HEK293 (cell line): ENCODE data around the gene GSN.

Experiments
- CTCF ChIA-PET: fragments of 350-600 bp; formaldehyde crosslinking; extraction: SDS; loops from one replicate; lab custom pipeline; 2021; ENCODE audit warnings: antibody characterized with exemption; lab: Yijun Ruan, JAX
- POLR2A ChIA-PET: fragments of 300-600 bp; formaldehyde crosslinking; extraction: SDS; loops from one replicate; lab custom pipeline; 2020; ENCODE audit warnings: antibody characterized with exemption, inconsistent platforms; lab: Yijun Ruan, JAX
- H3K27ac ChIP-seq: fragments of 200-500 bp; sonication (Bioruptor generic); 2 replicates; pipeline ENCODE4 v1.5.1; 2014; ENCODE audit warnings: low read depth, low read length, control low read depth, inconsistent platforms; ENCODE audit errors: extremely low read depth
- H3K36me3 ChIP-seq, 2 experiments: fragments of 200-500 bp in 1 of 2; sonication (Bioruptor generic) in 1 of 2; 1 replicate in 1 of 2; 2 replicates in 1 of 2; pipeline ENCODE4 v1.5.1; 2014 to 2017; ENCODE audit warnings: inconsistent platforms in 2 of 2, low read length in 2 of 2; ENCODE audit not compliant: control insufficient read depth in 2 of 2, insufficient read depth in 1 of 2
- H3K4me1 ChIP-seq: fragments of 200-500 bp; sonication (Bioruptor generic); 2 replicates; pipeline ENCODE4 v1.5.1; 2014; ENCODE audit warnings: mild to moderate bottlenecking, low read length, inconsistent platforms; ENCODE audit not compliant: control insufficient read depth, insufficient read depth
- H3K4me3 ChIP-seq: 2 replicates; pipeline ENCODE4 v1.5.1; 2011; ENCODE audit warnings: low read depth, mild to moderate bottlenecking, control low read depth, low read length, moderate library complexity
- H3K9me3 ChIP-seq: fragments of 200-500 bp; sonication (Bioruptor generic); 2 replicates; pipeline ENCODE4 v1.5.1; 2014; ENCODE audit warnings: low read depth, low read length, inconsistent platforms; ENCODE audit not compliant: control insufficient read depth, insufficient read depth
- BCL11B ChIP-seq: fragments of 450-650 bp; formaldehyde crosslinking; IDR thresholded peaks from 2 replicates; pipeline ENCODE4 v1.5.1; 2016; ENCODE audit warnings: low read depth, missing biosample characterization, missing genetic modification characterization
- IKZF3 ChIP-seq: fragments of 450-650 bp; IDR thresholded peaks from 2 replicates; pipeline ENCODE4 v1.5.0; 2018; ENCODE audit warnings: missing biosample characterization, mild to moderate bottlenecking, missing genetic modification characterization, moderate library complexity
- KLF10 ChIP-seq: fragments of 450-650 bp; IDR thresholded peaks from 2 replicates; pipeline ENCODE4 v1.5.1; 2018; ENCODE audit warnings: missing biosample characterization, mild to moderate bottlenecking, missing genetic modification characterization
- SETDB1 ChIP-seq: IDR thresholded peaks from one replicate; pipeline ENCODE4 v1.6.1; 2017; ENCODE audit warnings: mild to moderate bottlenecking, low read length, moderate library complexity, mixed read lengths; ENCODE audit not compliant: insufficient read length
- ZBTB21 ChIP-seq: fragments of 450-650 bp; formaldehyde crosslinking; IDR thresholded peaks from 2 replicates; pipeline ENCODE4 v1.5.1; 2017; ENCODE audit warnings: missing biosample characterization, missing genetic modification characterization
- ZFP41 ChIP-seq: fragments of 450-650 bp; formaldehyde crosslinking; IDR thresholded peaks from 2 replicates; pipeline ENCODE4 v1.5.1; 2016; ENCODE audit warnings: missing biosample characterization, missing genetic modification characterization, borderline replicate concordance
- ZNF112 ChIP-seq: fragments of 450-650 bp; formaldehyde crosslinking; IDR thresholded peaks from 2 replicates; pipeline ENCODE4 v1.5.0; 2017; ENCODE audit warnings: missing biosample characterization, missing genetic modification characterization
- ZNF138 ChIP-seq: fragments of 450-650 bp; formaldehyde crosslinking; IDR thresholded peaks from 2 replicates; pipeline ENCODE4 v1.5.1; 2016; ENCODE audit warnings: missing biosample characterization, missing genetic modification characterization, borderline replicate concordance
- ZNF155 ChIP-seq: fragments of 450-650 bp; formaldehyde crosslinking; IDR thresholded peaks from 2 replicates; pipeline ENCODE4 v1.5.1; 2016; ENCODE audit warnings: missing biosample characterization, missing genetic modification characterization
- ZNF169 ChIP-seq: fragments of 450-650 bp; formaldehyde crosslinking; IDR thresholded peaks from 2 replicates; pipeline ENCODE4 v1.5.1; 2016; ENCODE audit warnings: missing biosample characterization, missing genetic modification characterization
- ZNF19 ChIP-seq: fragments of 450-650 bp; formaldehyde crosslinking; IDR thresholded peaks from 2 replicates; pipeline ENCODE4; 2016; ENCODE audit warnings: missing biosample characterization, missing genetic modification characterization, low read depth
- ZNF311 ChIP-seq: fragments of 450-650 bp; formaldehyde crosslinking; IDR thresholded peaks from 2 replicates; pipeline ENCODE4 v1.5.1; 2017; ENCODE audit warnings: missing biosample characterization, missing genetic modification characterization, borderline replicate concordance
- ZNF391 ChIP-seq: fragments of 450-650 bp; formaldehyde crosslinking; IDR thresholded peaks from 2 replicates; pipeline ENCODE4 v1.5.1; 2016; ENCODE audit warnings: low read depth, missing biosample characterization, missing genetic modification characterization, borderline replicate concordance
- ZNF426 ChIP-seq: fragments of 450-650 bp; formaldehyde crosslinking; IDR thresholded peaks from 2 replicates; pipeline ENCODE4 v1.5.1; 2017; ENCODE audit warnings: missing biosample characterization, missing genetic modification characterization, mild to moderate bottlenecking, inconsistent platforms, moderate library complexity
- ZNF473 ChIP-seq: fragments of 450-650 bp; formaldehyde crosslinking; IDR thresholded peaks from 2 replicates; pipeline ENCODE4 v1.5.1; 2017; ENCODE audit warnings: missing biosample characterization, missing genetic modification characterization
- ZNF521 ChIP-seq: fragments of 450-650 bp; formaldehyde crosslinking; IDR thresholded peaks from 2 replicates; pipeline ENCODE4 v1.5.1; 2017; ENCODE audit warnings: missing biosample characterization, mild to moderate bottlenecking, missing genetic modification characterization
- ZNF555 ChIP-seq: fragments of 450-650 bp; formaldehyde crosslinking; conservative IDR thresholded peaks from 2 replicates; pipeline ENCODE4 v1.5.1; 2017; ENCODE audit warnings: missing biosample characterization, mild to moderate bottlenecking, missing genetic modification characterization, inconsistent platforms
- ZNF560 ChIP-seq: fragments of 450-650 bp; formaldehyde crosslinking; IDR thresholded peaks from 2 replicates; pipeline ENCODE4 v1.5.1; 2017; ENCODE audit warnings: missing biosample characterization, missing genetic modification characterization, borderline replicate concordance
- ZNF561 ChIP-seq: fragments of 450-650 bp; IDR thresholded peaks from 2 replicates; pipeline ENCODE4 v1.5.1; 2018; ENCODE audit warnings: missing biosample characterization, missing genetic modification characterization, borderline replicate concordance
- ZNF623 ChIP-seq: fragments of 450-650 bp; formaldehyde crosslinking; IDR thresholded peaks from 2 replicates; pipeline ENCODE4 v1.5.1; 2016; ENCODE audit warnings: missing biosample characterization, missing genetic modification characterization
- ZNF658 ChIP-seq: fragments of 450-650 bp; formaldehyde crosslinking; IDR thresholded peaks from 2 replicates; pipeline ENCODE4; 2016; ENCODE audit warnings: missing biosample characterization, missing genetic modification characterization
- ZNF777 ChIP-seq: fragments of 450-650 bp; formaldehyde crosslinking; IDR thresholded peaks from 2 replicates; pipeline ENCODE4 v1.5.1; 2017; ENCODE audit warnings: missing biosample characterization, missing genetic modification characterization, borderline replicate concordance
- ZSCAN16 ChIP-seq: fragments of 450-650 bp; formaldehyde crosslinking; IDR thresholded peaks from 2 replicates; pipeline ENCODE4 v1.5.1; 2016; ENCODE audit warnings: missing biosample characterization, missing genetic modification characterization
- TF ChIP-seq, protein P1 (sequence below): fragments of 450-650 bp; formaldehyde crosslinking; IDR thresholded peaks from 2 replicates; pipeline ENCODE4 v1.5.1; 2016; ENCODE audit warnings: missing biosample characterization, missing genetic modification characterization
- TF ChIP-seq, protein P2 (sequence below): fragments of 450-650 bp; formaldehyde crosslinking; IDR thresholded peaks from 2 replicates; pipeline ENCODE4; 2016; ENCODE audit warnings: missing biosample characterization, missing genetic modification characterization

GSN gene

DNA sequence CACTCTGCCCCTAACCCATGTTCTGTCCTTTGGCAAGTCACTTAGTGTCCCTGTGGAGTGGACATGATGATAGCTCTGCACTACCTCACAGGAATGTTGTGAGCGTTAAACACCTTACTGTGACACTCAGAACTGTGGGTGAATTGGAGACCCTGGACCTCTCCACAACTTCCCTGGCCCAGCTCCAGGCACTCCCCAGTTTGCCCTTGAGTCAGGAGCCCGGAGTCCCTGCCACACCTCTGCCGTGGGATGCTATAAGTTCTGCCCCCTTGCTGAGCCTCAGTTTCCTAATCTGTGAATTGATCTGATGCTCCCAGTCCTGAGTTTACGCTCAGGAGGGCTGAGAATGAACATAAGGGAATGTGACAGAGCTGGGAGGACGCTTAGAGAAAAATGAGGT, 34.4 kb downstream of the GSN start:
- H3K4me3 ChIP-seq: no peak overlapping the region
- CTCF ChIA-PET: interaction anchor here (0.6 to 2.0 kb wide), 5 partner anchors 9 to 285 kb away, joined by 3 to 5 read pairs (median 3); no protein-coding TSS in a partner anchor
- H3K36me3 ChIP-seq: peaks cover 0 to 25% of the 10 kb centered on the region in 2 experiments; a peak in 1 of 3 replicates
- H3K27ac ChIP-seq: no peak overlapping the region
- H3K4me1 ChIP-seq: 0 out of 2 replicates have a peak, but pooled peaks cover 2% of the 10 kb centered on the region
- H3K9me3 ChIP-seq: no peaks in the 10 kb centered on the region
- TF ChIP-seq, protein P1, sequence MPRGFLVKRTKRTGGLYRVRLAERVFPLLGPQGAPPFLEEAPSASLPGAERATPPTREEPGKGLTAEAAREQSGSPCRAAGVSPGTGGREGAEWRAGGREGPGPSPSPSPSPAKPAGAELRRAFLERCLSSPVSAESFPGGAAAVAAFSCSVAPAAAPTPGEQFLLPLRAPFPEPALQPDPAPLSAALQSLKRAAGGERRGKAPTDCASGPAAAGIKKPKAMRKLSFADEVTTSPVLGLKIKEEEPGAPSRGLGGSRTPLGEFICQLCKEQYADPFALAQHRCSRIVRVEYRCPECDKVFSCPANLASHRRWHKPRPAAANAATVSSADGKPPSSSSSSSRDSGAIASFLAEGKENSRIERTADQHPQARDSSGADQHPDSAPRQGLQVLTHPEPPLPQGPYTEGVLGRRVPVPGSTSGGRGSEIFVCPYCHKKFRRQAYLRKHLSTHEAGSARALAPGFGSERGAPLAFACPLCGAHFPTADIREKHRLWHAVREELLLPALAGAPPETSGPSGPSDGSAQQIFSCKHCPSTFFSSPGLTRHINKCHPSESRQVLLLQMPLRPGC (tag by site-specific recombination): no peak
- no peak for TF ChIP-seq BCL11B (tag by site-specific recombination)
- TF ChIP-seq ZNF560 (tag by site-specific recombination): no peak
- no peak for TF ChIP-seq ZNF155 (tag by site-specific recombination)
- TF ChIP-seq, protein P2, sequence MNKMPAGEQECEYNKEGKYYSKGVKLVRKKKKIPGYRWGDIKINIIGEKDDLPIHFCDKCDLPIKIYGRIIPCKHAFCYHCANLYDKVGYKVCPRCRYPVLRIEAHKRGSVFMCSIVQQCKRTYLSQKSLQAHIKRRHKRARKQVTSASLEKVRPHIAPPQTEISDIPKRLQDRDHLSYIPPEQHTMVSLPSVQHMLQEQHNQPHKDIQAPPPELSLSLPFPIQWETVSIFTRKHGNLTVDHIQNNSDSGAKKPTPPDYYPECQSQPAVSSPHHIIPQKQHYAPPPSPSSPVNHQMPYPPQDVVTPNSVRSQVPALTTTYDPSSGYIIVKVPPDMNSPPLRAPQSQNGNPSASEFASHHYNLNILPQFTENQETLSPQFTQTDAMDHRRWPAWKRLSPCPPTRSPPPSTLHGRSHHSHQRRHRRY (tag by site-specific recombination): no peak
- TF ChIP-seq IKZF3 (tag by site-specific recombination): no peak
- no peak for TF ChIP-seq SETDB1
- TF ChIP-seq, all 188 proteins: peak for 0
- POLR2A ChIA-PET: no interaction called here

DNA sequence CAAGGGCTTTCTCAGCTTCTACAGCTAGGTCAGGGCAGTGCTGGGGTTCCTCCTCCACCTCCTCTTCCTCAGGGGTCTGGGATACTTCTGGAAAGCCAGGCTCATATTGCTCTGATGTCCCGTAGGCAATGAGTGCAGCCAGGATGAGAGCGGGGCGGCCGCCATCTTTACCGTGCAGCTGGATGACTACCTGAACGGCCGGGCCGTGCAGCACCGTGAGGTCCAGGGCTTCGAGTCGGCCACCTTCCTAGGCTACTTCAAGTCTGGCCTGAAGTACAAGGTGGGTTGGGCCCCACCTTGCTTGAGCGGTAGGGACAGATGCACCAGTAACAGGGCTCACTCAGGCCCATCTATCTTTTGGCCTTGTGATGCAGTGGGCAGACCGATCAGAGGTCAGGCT, 34.8 kb downstream of the GSN start:
- Histone ChIP-seq H3K4me1 (0 out of 2 replicates have a peak, but pooled peaks cover 2% of the 10 kb centered on the region), H3K36me3 (peaks cover 0 to 25% of the 10 kb centered on the region in 2 experiments; a peak in 1 of 3 replicates), H3K9me3 (no peaks in the 10 kb centered on the region), H3K4me3 (no peak overlapping the region), H3K27ac (no peak overlapping the region)
- TF ChIP-seq ZNF555 (tag by site-specific recombination): no peak
- ChIA-PET POLR2A (no interaction called here), CTCF (interaction anchor here (0.6 to 2.0 kb wide), 4 partner anchors 9 to 284 kb away, joined by 3 to 5 read pairs (median 4); no protein-coding TSS in a partner anchor)

DNA sequence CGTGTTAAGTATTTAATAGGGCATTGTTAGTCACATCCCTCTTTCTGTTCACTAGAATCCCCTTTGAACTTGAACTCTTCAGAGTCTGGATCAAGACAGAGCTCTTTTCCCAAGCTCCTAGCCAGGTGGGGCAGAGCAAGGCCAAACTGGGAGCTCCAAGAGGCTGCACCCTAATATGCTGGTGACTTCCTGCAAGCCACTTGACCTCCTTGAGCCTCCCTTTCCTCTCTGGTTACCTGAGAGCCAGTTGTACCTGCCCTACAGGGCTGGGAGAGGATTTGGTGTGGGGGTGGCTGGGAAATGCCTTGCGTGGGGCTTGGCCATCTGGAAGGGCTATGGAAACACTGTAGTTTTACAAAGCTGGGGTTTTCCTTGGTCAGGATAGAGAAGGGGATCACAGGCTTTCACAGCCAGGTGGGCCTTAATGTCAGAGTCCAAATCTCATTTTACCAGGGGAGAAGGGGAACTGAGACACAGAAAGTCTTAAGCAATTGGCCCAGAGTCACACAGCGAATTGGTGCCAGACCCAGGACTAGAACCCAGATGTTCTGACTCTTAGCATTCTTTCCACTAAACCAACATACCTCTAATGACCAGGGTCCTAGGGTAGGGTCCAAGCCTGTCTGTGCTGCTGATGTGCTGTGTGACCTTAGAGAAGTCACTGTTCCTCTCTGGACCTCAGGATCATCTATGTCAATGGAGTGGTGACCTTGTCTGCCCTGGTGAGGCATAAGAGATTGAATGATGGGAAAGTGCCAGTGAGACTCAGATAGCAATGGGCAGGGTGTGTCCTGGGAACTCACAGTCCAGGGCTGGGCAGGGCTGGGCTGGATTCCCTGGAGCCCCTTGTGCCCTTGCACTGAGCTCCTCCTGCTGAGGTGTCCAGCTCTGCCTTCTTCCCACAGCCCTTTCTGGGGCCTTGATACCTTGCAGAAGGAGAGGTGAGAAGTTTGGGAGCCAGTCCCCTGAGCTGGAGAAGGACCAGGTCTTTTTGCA, 35.8 kb downstream of the GSN start:
- ChIA-PET CTCF (interaction anchor here (0.6 to 4.5 kb wide), 6 partner anchors 12 to 718 kb away, joined by 3 to 27 read pairs (median 4); no protein-coding TSS in a partner anchor), POLR2A (interaction anchor here (0.9 kb wide), 1 partner anchor 10 kb away, joined by 4 read pairs; no protein-coding TSS in a partner anchor)
- Histone ChIP-seq H3K27ac (no peak overlapping the region), H3K4me1 (0 out of 2 replicates have a peak, but pooled peaks cover 2% of the 10 kb centered on the region), H3K36me3 (peaks cover 0 to 25% of the 10 kb centered on the region in 2 experiments; a peak in 1 of 3 replicates), H3K4me3 (no peak overlapping the region), H3K9me3 (no peaks in the 10 kb centered on the region)
- no peak for TF ChIP-seq ZNF311
- no peak for TF ChIP-seq ZNF623 (tag by site-specific recombination)
- TF ChIP-seq ZNF169 (tag by site-specific recombination): no peak
- TF ChIP-seq ZNF138 (tag by site-specific recombination): no peak
- no peak for TF ChIP-seq ZNF473 (tag by site-specific recombination)
- TF ChIP-seq ZNF19 (tag by site-specific recombination): no peak
- no peak for TF ChIP-seq ZNF561
- no peak for TF ChIP-seq KLF10 (tag by site-specific recombination)
- TF ChIP-seq ZNF658 (tag by site-specific recombination): no peak
- TF ChIP-seq ZBTB21: no peak
- no peak for TF ChIP-seq ZFP41 (tag by site-specific recombination)
- TF ChIP-seq ZNF391 (tag by site-specific recombination): no peak
- TF ChIP-seq ZNF777 (tag by site-specific recombination): no peak
- no peak for TF ChIP-seq ZSCAN16 (tag by site-specific recombination)
- no peak for TF ChIP-seq ZNF426 (tag by site-specific recombination)
- no peak for TF ChIP-seq ZNF112
- TF ChIP-seq ZNF521: no peak
